GM12878 (cell line): ENCODE data around the gene C1QTNF9. TPM values are rescaled to one million over a fixed set of nuclear protein-coding genes. Genes with fewer than 3 reads are reported as not detected.

Experiments
- ATAC-seq: fragments of 200-7000 bp; cut with Tn5 transposase; 3 replicates; pipeline ENCODE4 v1.9.1; 2020; ENCODE audit warnings: mild to moderate bottlenecking, moderate library complexity
- BruUV-seq: library from RNA; stranded (reverse); fragments of 400-500 nt; replicated peaks from 2 replicates; lab custom pipeline; 2021; lab: Mats Ljungman, UMichigan
- CTCF ChIA-PET: fragments of 300-600 bp; sonication (Branson Sonifier 250); formaldehyde crosslinking; extraction: SDS; loops from one replicate; lab custom pipeline; 2021; ENCODE audit warnings: inconsistent platforms; lab: Yijun Ruan, JAX
- POLR2A ChIA-PET: fragments of 350-600 bp; formaldehyde crosslinking; extraction: SDS; loops from one replicate; lab custom pipeline; 2021; ENCODE audit warnings: inconsistent platforms; lab: Charles Lee
- RAD21 ChIA-PET: fragments of 300-600 bp; sonication (Branson Sonifier 250); formaldehyde crosslinking; loops from one replicate; lab custom pipeline; 2023; ENCODE audit warnings: antibody characterized with exemption; ENCODE audit not compliant: unreplicated experiment; lab: Charles Lee
- SMC1A ChIA-PET: fragments of 300-600 bp; sonication (Branson Sonifier 250); formaldehyde crosslinking; loops from one replicate; lab custom pipeline; 2023; ENCODE audit not compliant: unreplicated experiment, uncharacterized antibody; lab: Charles Lee
- DNase-seq: peaks from one replicate; pipeline ENCODE4 v3.0.0-alpha.2; 2011; ENCODE audit warnings: low read depth, low spot score
- FAIRE-seq: peaks from 3 replicates; lab custom pipeline; 2011; peaks lifted over from hg19 to GRCh38; lab: Jason Lieb, UNC
- H2AFZ ChIP-seq: 2 replicates; pipeline ENCODE4 v1.6.0; 2011; ENCODE audit warnings: low read depth, low read length, control low read depth; ENCODE audit not compliant: control insufficient read depth
- H3K27ac ChIP-seq: 2 replicates; pipeline ENCODE4 v1.5.1; 2011; ENCODE audit warnings: control low read depth; ENCODE audit not compliant: control insufficient read depth, insufficient read depth
- H3K27me3 ChIP-seq, 2 experiments: replicated peaks in 1 of 2; 2 replicates each; pipeline versions ENCODE4 v1.6.0 to v1.6.1; 2011; ENCODE audit warnings: low read length in 1 of 2; ENCODE audit not compliant: control insufficient read depth in 2 of 2, insufficient read depth in 2 of 2
- H3K36me3 ChIP-seq, 2 experiments: 2 replicates each; pipeline ENCODE4 v1.5.1; 2011; ENCODE audit warnings: low read length in 1 of 2; ENCODE audit not compliant: control insufficient read depth in 2 of 2, insufficient read depth in 2 of 2
- H3K4me1 ChIP-seq: 2 replicates; pipeline ENCODE4 v1.6.1; 2011; ENCODE audit warnings: mild to moderate bottlenecking, low read length, moderate library complexity, mixed read lengths; ENCODE audit not compliant: control insufficient read depth, insufficient read depth
- H3K4me2 ChIP-seq: 2 replicates; pipeline ENCODE4 v1.6.0; 2011; ENCODE audit warnings: control low read depth; ENCODE audit not compliant: control insufficient read depth, insufficient read depth
- H3K4me3 ChIP-seq: fragments of 200-600 bp; sonication (generic); 2 replicates; pipeline ENCODE4 v1.5.1; 2016
- H3K79me2 ChIP-seq: 2 replicates; pipeline ENCODE4 v1.6.0; 2011; ENCODE audit warnings: low read length; ENCODE audit not compliant: control insufficient read depth, insufficient read depth
- H3K9ac ChIP-seq: 2 replicates; pipeline ENCODE4 v1.8.0; 2011; ENCODE audit warnings: low read length, control low read depth, mixed read lengths; ENCODE audit not compliant: control insufficient read depth, insufficient read depth
- H3K9me3 ChIP-seq: replicated peaks from 3 replicates; pipeline ENCODE4 v1.5.1; 2011; ENCODE audit warnings: mild to moderate bottlenecking, low read length; ENCODE audit not compliant: control insufficient read depth, insufficient read depth
- H4K20me1 ChIP-seq: 2 replicates; pipeline ENCODE4 v1.6.0; 2011; ENCODE audit not compliant: control insufficient read depth, insufficient read depth
- BACH1 ChIP-seq: fragments of 450-650 bp; IDR thresholded peaks from 2 replicates; pipeline ENCODE4 v1.6.1; 2017; ENCODE audit warnings: mild to moderate bottlenecking, borderline replicate concordance
- CREB1 ChIP-seq: IDR thresholded peaks from 2 replicates; pipeline ENCODE4 v1.6.1; 2012; ENCODE audit warnings: low read depth, mild to moderate bottlenecking, inconsistent platforms
- CREM ChIP-seq: IDR thresholded peaks from 2 replicates; pipeline ENCODE4 v1.6.1; 2014; ENCODE audit warnings: antibody characterized with exemption, low read depth
- ETV6 ChIP-seq, 2 experiments: fragments of 450-650 bp in 1 of 2; IDR thresholded peaks in 1 of 2; conservative IDR thresholded peaks in 1 of 2; 2 replicates each; pipeline ENCODE4 v1.6.1; 2014; ENCODE audit warnings: antibody characterized with exemption in 1 of 2, borderline replicate concordance in 1 of 2, low read depth in 1 of 2, mild to moderate bottlenecking in 1 of 2, moderate library complexity in 1 of 2
- IKZF2 ChIP-seq, 2 experiments: fragments of 450-650 bp; IDR thresholded peaks; 2 replicates each; pipeline ENCODE4 v1.6.1; 2017; ENCODE audit warnings: mild to moderate bottlenecking in 2 of 2, moderate library complexity in 2 of 2
- IRF3 ChIP-seq: fragments of 450-650 bp; IDR thresholded peaks from 2 replicates; pipeline ENCODE4 v1.6.1; 2014; ENCODE audit warnings: mild to moderate bottlenecking
- NFXL1 ChIP-seq: fragments of 450-650 bp; IDR thresholded peaks from 2 replicates; pipeline ENCODE4 v1.6.1; 2017; ENCODE audit warnings: antibody characterized with exemption, mild to moderate bottlenecking, borderline replicate concordance
- NR2C2 ChIP-seq: IDR thresholded peaks from 2 replicates; pipeline ENCODE4 v1.6.1; 2011; ENCODE audit warnings: borderline replicate concordance, low read depth; ENCODE audit not compliant: control insufficient read depth, insufficient read length
- PKNOX1 ChIP-seq: fragments of 450-650 bp; IDR thresholded peaks from 2 replicates; pipeline ENCODE4 v1.6.1; 2016; ENCODE audit warnings: mild to moderate bottlenecking
- POLR2AphosphoS5 ChIP-seq: IDR thresholded peaks from 2 replicates; pipeline ENCODE4 v1.6.1; 2011; ENCODE audit warnings: mild to moderate bottlenecking, low read length, inconsistent platforms
- RAD51 ChIP-seq: fragments of 450-650 bp; IDR thresholded peaks from 2 replicates; pipeline ENCODE4 v1.6.1; 2016; ENCODE audit warnings: moderate library complexity, mild to moderate bottlenecking, inconsistent platforms
- RB1 ChIP-seq: fragments of 450-650 bp; formaldehyde crosslinking; IDR thresholded peaks from 2 replicates; pipeline ENCODE4 v1.6.1; 2017; ENCODE audit warnings: mild to moderate bottlenecking, borderline replicate concordance
- RCOR1 ChIP-seq: conservative IDR thresholded peaks from 2 replicates; pipeline ENCODE4 v1.6.1; 2012; ENCODE audit warnings: low read depth, low read length, improper control_type of control experiment
- RFX5 ChIP-seq: IDR thresholded peaks from 2 replicates; pipeline ENCODE4 v1.6.1; 2011; ENCODE audit warnings: low read depth, low read length, improper control_type of control experiment
- RUNX3 ChIP-seq: IDR thresholded peaks from 2 replicates; pipeline ENCODE4 v1.6.1; 2012; ENCODE audit warnings: low read length, inconsistent platforms
- SMAD1 ChIP-seq: fragments of 450-650 bp; IDR thresholded peaks from 2 replicates; pipeline ENCODE4 v1.6.1; 2018; ENCODE audit warnings: mild to moderate bottlenecking, low read depth; ENCODE audit not compliant: partially characterized antibody
- SUPT20H ChIP-seq: IDR thresholded peaks from 2 replicates; pipeline ENCODE4 v1.6.1; 2011; ENCODE audit warnings: low read depth, mild to moderate bottlenecking, low read length, moderate library complexity, borderline replicate concordance; ENCODE audit not compliant: control insufficient read depth
- TCF3 ChIP-seq: IDR thresholded peaks from 2 replicates; pipeline ENCODE4 v1.6.1; 2012; ENCODE audit warnings: low read depth, mild to moderate bottlenecking, low read length, borderline replicate concordance; ENCODE audit not compliant: insufficient read depth
- WGBS: methylation state at CpG from one replicate; pipeline ENCODE4 v1.1.6; 2016; ENCODE audit warnings: low lambda C conversion rate; ENCODE audit not compliant: insufficient replicate concordance, insufficient coverage; ENCODE audit errors: missing lambda C conversion rate; 5-methylcytosine and 5-hydroxymethylcytosine counted together
- in situ Hi-C: fragments of 300-500 bp; cut with MboI; formaldehyde crosslinking; loops from 9 replicates; pipeline ENCODE4 v1.14.3; 2018; ENCODE audit warnings: mixed read lengths
- intact Hi-C: fragments of 100-400 bp; cut with micrococcal nuclease; formaldehyde crosslinking; loops from one replicate; pipeline ENCODE4 v1.14.2; 2022; ENCODE audit not compliant: unreplicated experiment
- polyA plus RNA-seq, 11 experiments: library from polyadenylated mRNA; depleted of rRNA in 4 of 11; unstranded in 6 of 11; stranded (reverse) in 5 of 11; fragments of >200 nt; fragmentation: Nextera tagmentation in 4 of 11; fragmentation: Illumina TruSeq in 1 of 11; extraction: Ambion mirVana in 4 of 11; extraction: Trizol in 1 of 11; gene quantifications; 1 replicate in 1 of 11; 2 replicates in 10 of 11; pipeline versions ENCODE4 v1.2.1 to v1.2.3, GENCODE V29; 2011 to 2016; ENCODE audit warnings: inconsistent platforms in 2 of 11, missing spikeins in 2 of 11, low read depth in 1 of 11
- total RNA-seq, 4 experiments: library from RNA; depleted of rRNA in 3 of 4; stranded (reverse); fragments of >200 nt in 3 of 4; fragmentation: Illumina TruSeq in 1 of 4; extraction: Trizol in 1 of 4; gene quantifications; 2 replicates each; pipeline versions ENCODE4 v1.2.1 to v1.2.3, GENCODE V29; 2013 to 2021

Gene C1QTNF9
- total and polyA plus RNA-seq, 10 of the 15 experiments (the other 5 are each of a cell fraction or from before 2014, with no cell fraction given): not detected

- peak overlapping the region; percentile 93 for H3K27ac ChIP-seq
- in situ Hi-C loops: no loop called here
- no peak for TF ChIP-seq PKNOX1
- no peak for TF ChIP-seq RCOR1
- no peak for TF ChIP-seq SUPT20H
- no peak for TF ChIP-seq SMAD1
- TF ChIP-seq RB1: no peak
- peak; percentile 45; the same call in 1 of the 2 replicates for TF ChIP-seq CREM
- TF ChIP-seq IKZF2 (IDR thresholded peaks at IDR 0.05): no peak
- no peak for TF ChIP-seq POLR2AphosphoS5
- TF ChIP-seq RAD51: no peak
- TF ChIP-seq TCF3: no peak
- TF ChIP-seq CREB1: peak; percentile 47
- TF ChIP-seq NR2C2: no peak
- TF ChIP-seq RFX5: no peak
- no peak for TF ChIP-seq ETV6 (conservative IDR thresholded peaks at IDR 0.05 in 1 of 2, IDR thresholded peaks at IDR 0.05 in 1 of 2; ENCODE audit: borderline replicate concordance in 1 of 2, low read depth in 1 of 2)
- no peak for TF ChIP-seq RUNX3
- TF ChIP-seq NFXL1: no peak
- no peak for TF ChIP-seq BACH1
- TF ChIP-seq IRF3: no peak
- TF ChIP-seq, all 136 proteins: peak for 2
- Histone ChIP-seq H3K4me2 (peak overlapping the region; percentile 82), H3K9me3 (no peaks in the 10 kb centered on the region), H4K20me1 (no peaks in the 10 kb centered on the region), H3K4me1 (peaks cover 45% of the 10 kb centered on the region), H2AFZ (no peak overlapping the region), H3K4me3 (no peak overlapping the region), H3K27me3 (no peaks in the 10 kb centered on the region), H3K9ac (peak overlapping the region; percentile 83), H3K36me3 (no peaks in the 10 kb centered on the region), H3K79me2 (peaks cover 35% of the 10 kb centered on the region)
- 78% methylated on average over 4 of the region's 4 CpGs for WGBS
- RAD21 ChIA-PET: interaction anchor here (0.7 to 6.9 kb wide), 6 partner anchors 11 to 264 kb away, joined by 3 to 80 read pairs (median 6); no protein-coding TSS in a partner anchor
- ATAC-seq (no peak), DNase-seq (no peak), FAIRE-seq (no peak)
- SMC1A ChIA-PET: interaction anchor here (0.8 to 2.2 kb wide), 8 partner anchors 8 to 336 kb away, joined by 3 to 15 read pairs (median 8); no protein-coding TSS in a partner anchor
- CTCF ChIA-PET: interaction anchor here (1.2 to 3.0 kb wide), 4 partner anchors 22 to 41 kb away, joined by 3 to 15 read pairs (median 6); no protein-coding TSS in a partner anchor
- BruUV-seq: no TSS peak
- intact Hi-C loops: loop anchor here (5.0 kb wide), 1 partner anchor 242 kb away; the partner anchor contains the start of gene PARP4
- POLR2A ChIA-PET: interaction anchor here (1.0 to 1.3 kb wide), 4 partner anchors 9 to 39 kb away, joined by 5 to 8 read pairs (median 6); no protein-coding TSS in a partner anchor
These were observed 39.6 kb upstream of the C1QTNF9 start for GRCh38 chr13:24269821-24270220.
